Measurements from ENCODE around the gene ARHGAP26. TPM values are rescaled to one million over a fixed set of nuclear protein-coding genes. Genes with fewer than 3 reads are reported as not detected.

ARHGAP26 gene
- total RNA-seq, 4 donors from 2014 or later = 22.3 to 40.7 (median 28.2) TPM

- peaks cover 45 to 74% (median 64%) of the 10 kb centered on the region in 4 donors for H3K4me1 ChIP-seq
- WGBS = 35% methylated on average over 8 of the region's 8 CpGs
- H3K4me3 ChIP-seq = peak overlapping the region in 1 of 4 donors; percentile 0
- DNase-seq (ENCODE audit: extremely low spot score) = no peak
- intact Hi-C loops (cut with DNase I) = loop anchor here (5.0 to 10.0 kb wide), 2 partner anchors 88 to 259 kb away; partner anchors contain the start of gene NR3C1
- no peaks in the 10 kb centered on the region for H3K9me3 ChIP-seq
- TF ChIP-seq POLR2A (IDR thresholded peaks at IDR 0.05; ENCODE audit: low read depth) = no peak
- TF ChIP-seq EP300 (IDR thresholded peaks at IDR 0.05) = no peak
- TF ChIP-seq POLR2AphosphoS5 (IDR thresholded peaks at IDR 0.05) = peak in 1 of 2 donors; percentile 80
- TF ChIP-seq, protein P1, sequence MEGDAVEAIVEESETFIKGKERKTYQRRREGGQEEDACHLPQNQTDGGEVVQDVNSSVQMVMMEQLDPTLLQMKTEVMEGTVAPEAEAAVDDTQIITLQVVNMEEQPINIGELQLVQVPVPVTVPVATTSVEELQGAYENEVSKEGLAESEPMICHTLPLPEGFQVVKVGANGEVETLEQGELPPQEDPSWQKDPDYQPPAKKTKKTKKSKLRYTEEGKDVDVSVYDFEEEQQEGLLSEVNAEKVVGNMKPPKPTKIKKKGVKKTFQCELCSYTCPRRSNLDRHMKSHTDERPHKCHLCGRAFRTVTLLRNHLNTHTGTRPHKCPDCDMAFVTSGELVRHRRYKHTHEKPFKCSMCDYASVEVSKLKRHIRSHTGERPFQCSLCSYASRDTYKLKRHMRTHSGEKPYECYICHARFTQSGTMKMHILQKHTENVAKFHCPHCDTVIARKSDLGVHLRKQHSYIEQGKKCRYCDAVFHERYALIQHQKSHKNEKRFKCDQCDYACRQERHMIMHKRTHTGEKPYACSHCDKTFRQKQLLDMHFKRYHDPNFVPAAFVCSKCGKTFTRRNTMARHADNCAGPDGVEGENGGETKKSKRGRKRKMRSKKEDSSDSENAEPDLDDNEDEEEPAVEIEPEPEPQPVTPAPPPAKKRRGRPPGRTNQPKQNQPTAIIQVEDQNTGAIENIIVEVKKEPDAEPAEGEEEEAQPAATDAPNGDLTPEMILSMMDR (IDR thresholded peaks at IDR 0.05) = no peak
- peak overlapping the region; percentile 70 to 84 (median 76) for H3K27ac ChIP-seq (replicated peaks in 1 of 4)
- H3K27me3 ChIP-seq = no peaks in the 10 kb centered on the region
- H3K36me3 ChIP-seq = peaks cover 0 to 14% (median 4%) of the 10 kb centered on the region in 4 donors
Measured at GRCh38 chr5:143142596-143143435, 372.6 kb downstream of the ARHGAP26 start.

- TF ChIP-seq POLR2AphosphoS5 (IDR thresholded peaks at IDR 0.05) (no peak), EP300 (IDR thresholded peaks at IDR 0.05) (no peak), POLR2A (IDR thresholded peaks at IDR 0.05; ENCODE audit: low read depth) (no peak)
- TF ChIP-seq, protein P1 (IDR thresholded peaks at IDR 0.05) = no peak
- peaks cover 0 to 19% (median 7%) of the 10 kb centered on the region in 4 donors for H3K36me3 ChIP-seq
- peaks cover 42 to 86% (median 75%) of the 10 kb centered on the region in 4 donors for H3K4me1 ChIP-seq
- DNase-seq (ENCODE audit: extremely low spot score) = no peak
- H3K27me3 ChIP-seq = no peaks in the 10 kb centered on the region
- WGBS = 96% methylated on average over 3 of the region's 3 CpGs
- intact Hi-C loops (cut with DNase I) = loop anchor here (5.0 to 10.0 kb wide), 2 partner anchors 89 to 258 kb away; partner anchors contain the start of gene NR3C1
- no peak overlapping the region for H3K4me3 ChIP-seq
- H3K27ac ChIP-seq (replicated peaks in 1 of 4) = peak overlapping the region; percentile 70 to 84 (median 76)
- H3K9me3 ChIP-seq = no peaks in the 10 kb centered on the region
Measured at GRCh38 chr5:143143973-143144372, 373.8 kb downstream of the ARHGAP26 start.

DNA sequence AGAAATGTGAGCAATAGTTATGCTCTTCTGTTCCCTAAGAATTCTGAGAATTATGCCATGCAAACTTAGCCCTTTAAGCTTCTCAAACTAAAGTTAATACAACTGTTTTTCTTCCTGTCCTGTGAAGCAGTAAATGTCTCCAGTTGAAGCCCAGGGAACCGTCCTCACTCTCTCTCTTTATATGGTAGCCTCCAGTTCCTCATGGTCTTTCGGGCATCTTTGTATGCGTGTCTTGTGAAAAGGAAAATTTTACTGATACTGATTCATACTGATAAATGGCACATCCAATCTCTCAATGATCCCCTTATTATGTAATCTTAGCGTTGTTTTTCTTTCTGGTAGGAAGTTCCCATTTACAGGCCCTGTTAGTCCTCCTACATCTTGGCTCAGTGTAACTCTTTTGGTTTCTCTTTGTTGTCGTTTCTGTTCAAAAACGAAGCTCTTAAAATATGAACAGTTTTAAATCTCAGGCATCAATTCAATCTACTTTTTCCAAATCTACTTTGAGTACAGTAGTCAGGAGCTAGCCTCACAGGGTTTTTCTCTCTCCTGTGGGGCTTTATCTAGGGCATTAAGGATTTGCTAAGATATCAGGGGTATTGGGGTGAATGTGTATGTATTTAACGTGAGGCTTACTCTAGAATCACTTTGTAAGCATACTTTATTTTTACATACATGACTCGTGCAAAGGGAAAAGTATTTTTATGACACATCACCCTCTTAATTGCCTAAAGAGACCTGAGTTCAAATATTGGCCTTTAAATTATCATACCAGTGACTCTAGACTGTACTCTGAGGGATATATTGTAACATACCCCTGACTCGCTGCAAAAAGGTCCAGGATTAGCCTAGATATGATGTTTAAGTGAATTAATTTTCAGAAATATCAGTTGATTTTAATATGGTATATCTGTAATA is 375.3 kb downstream of the ARHGAP26 start:
- no peaks in the 10 kb centered on the region for H3K9me3 ChIP-seq
- DNase-seq (ENCODE audit: extremely low spot score) = no peak
- intact Hi-C loops (cut with DNase I) = loop anchor here (10.0 kb wide), 1 partner anchor 91 kb away; no protein-coding TSS in a partner anchor
- H3K4me3 ChIP-seq = peak overlapping the region in 1 of 4 donors; percentile 2
- TF ChIP-seq, protein P1 (IDR thresholded peaks at IDR 0.05) = no peak
- TF ChIP-seq POLR2A (IDR thresholded peaks at IDR 0.05; ENCODE audit: low read depth) (no peak), EP300 (IDR thresholded peaks at IDR 0.05) (no peak), POLR2AphosphoS5 (IDR thresholded peaks at IDR 0.05) (no peak)
- WGBS = 63% methylated on average over 9 of the region's 9 CpGs
- no peaks in the 10 kb centered on the region for H3K27me3 ChIP-seq
- H3K36me3 ChIP-seq = peaks cover 0 to 33% (median 7%) of the 10 kb centered on the region in 4 donors
- peaks cover 33 to 88% (median 76%) of the 10 kb centered on the region in 4 donors for H3K4me1 ChIP-seq
- H3K27ac ChIP-seq (replicated peaks in 1 of 4) = peak overlapping the region; percentile 56 to 84 (median 72)

DNA sequence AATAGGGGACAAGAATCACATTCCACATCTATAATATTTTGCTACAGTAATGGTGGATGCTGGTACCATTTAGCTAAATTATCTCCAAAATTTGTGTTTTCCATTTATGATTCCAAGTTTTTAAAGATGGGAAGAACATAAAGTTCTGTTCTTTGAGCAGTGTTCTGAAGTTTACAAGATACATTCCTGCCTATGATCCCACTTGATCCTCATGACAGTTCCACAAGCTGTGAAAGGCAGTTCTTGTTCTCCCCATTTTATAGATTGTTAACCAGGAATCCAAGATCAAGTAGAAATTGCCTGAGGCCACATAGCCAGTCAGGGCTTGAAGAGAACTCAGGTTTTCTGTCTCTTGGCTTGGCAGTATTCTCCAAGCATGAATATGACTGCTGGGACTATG is 376.0 kb downstream of the ARHGAP26 start:
- DNase-seq (ENCODE audit: extremely low spot score) = no peak
- peaks cover 26 to 81% (median 73%) of the 10 kb centered on the region in 4 donors for H3K4me1 ChIP-seq
- TF ChIP-seq EP300 (IDR thresholded peaks at IDR 0.05) (no peak), POLR2AphosphoS5 (IDR thresholded peaks at IDR 0.05) (peak in 1 of 2 donors; percentile 46)
- peak overlapping the region; percentile 56 to 84 (median 72) for H3K27ac ChIP-seq (replicated peaks in 1 of 4)
- H3K36me3 ChIP-seq = peaks cover 0 to 35% (median 7%) of the 10 kb centered on the region in 4 donors
- intact Hi-C loops (cut with DNase I) = loop anchor here (10.0 kb wide), 1 partner anchor 91 kb away; no protein-coding TSS in a partner anchor
- no peak overlapping the region for H3K4me3 ChIP-seq
- no peaks in the 10 kb centered on the region for H3K9me3 ChIP-seq
- no peaks in the 10 kb centered on the region for H3K27me3 ChIP-seq
